ENCODE data around the gene CTDSPL. TPM values are rescaled to one million over a fixed set of nuclear protein-coding genes. Genes with fewer than 3 reads are reported as not detected.

Gene CTDSPL
- total RNA-seq, 2 donors from 2014 or later, result 27.8 to 30.7 TPM

DNA sequence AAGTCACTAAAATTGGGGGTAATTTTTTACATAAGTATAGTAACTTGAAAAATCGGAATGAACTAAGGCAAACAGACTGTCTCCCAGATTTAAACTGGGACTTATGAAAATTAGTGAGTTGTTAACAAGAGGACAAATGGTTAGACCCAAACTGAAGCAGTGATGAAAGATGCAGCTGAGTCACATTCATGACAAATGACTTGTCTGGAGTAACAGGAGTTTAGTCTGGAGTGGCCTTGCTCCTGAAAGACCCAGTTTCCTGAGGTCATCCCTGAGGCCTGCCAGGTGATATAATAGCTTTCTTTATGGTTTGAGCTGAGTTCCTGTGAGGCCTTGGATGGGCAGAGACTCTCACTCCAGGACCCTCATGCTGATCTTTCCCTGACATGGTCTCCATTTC, 9.6 kb upstream of the CTDSPL start:
- no peak for DNase-seq
- H3K9me3 ChIP-seq (ENCODE audit: control insufficient read depth, low read length), result no peaks in the 10 kb centered on the region
- Mint-ChIP-seq H3K36me3 (ENCODE audit: low read depth) (peaks cover 3% of the 10 kb centered on the region), H3K9me3 (no peaks in the 10 kb centered on the region), H3K4me1 (peaks cover 5% of the 10 kb centered on the region), H3K27ac (no peak overlapping the region), H3K4me3 (no peak overlapping the region), H3K27me3 (ENCODE audit: insufficient read depth) (peaks cover 3% of the 10 kb centered on the region)
- TF ChIP-seq, protein P1, sequence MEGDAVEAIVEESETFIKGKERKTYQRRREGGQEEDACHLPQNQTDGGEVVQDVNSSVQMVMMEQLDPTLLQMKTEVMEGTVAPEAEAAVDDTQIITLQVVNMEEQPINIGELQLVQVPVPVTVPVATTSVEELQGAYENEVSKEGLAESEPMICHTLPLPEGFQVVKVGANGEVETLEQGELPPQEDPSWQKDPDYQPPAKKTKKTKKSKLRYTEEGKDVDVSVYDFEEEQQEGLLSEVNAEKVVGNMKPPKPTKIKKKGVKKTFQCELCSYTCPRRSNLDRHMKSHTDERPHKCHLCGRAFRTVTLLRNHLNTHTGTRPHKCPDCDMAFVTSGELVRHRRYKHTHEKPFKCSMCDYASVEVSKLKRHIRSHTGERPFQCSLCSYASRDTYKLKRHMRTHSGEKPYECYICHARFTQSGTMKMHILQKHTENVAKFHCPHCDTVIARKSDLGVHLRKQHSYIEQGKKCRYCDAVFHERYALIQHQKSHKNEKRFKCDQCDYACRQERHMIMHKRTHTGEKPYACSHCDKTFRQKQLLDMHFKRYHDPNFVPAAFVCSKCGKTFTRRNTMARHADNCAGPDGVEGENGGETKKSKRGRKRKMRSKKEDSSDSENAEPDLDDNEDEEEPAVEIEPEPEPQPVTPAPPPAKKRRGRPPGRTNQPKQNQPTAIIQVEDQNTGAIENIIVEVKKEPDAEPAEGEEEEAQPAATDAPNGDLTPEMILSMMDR (conservative IDR thresholded peaks at IDR 0.05), result no peak
- no peak overlapping the region for H3K9ac ChIP-seq (ENCODE audit: extremely low read depth, low read length, poor library complexity, severe bottlenecking)
- peaks cover 6% of the 10 kb centered on the region for H3K4me1 ChIP-seq (ENCODE audit: control insufficient read depth, insufficient read depth, low read length)
- H3K36me3 ChIP-seq (ENCODE audit: control insufficient read depth, insufficient read depth, low read length), result no peaks in the 10 kb centered on the region
- 73 to 95% methylated on average over 1 of the region's 1 CpG for WGBS, 2 experiments (ENCODE audit: insufficient coverage in 1 of 2, insufficient read length in 1 of 2)
- H3K4me3 ChIP-seq (ENCODE audit: low read length), result no peak overlapping the region
- no peaks in the 10 kb centered on the region for H3K27me3 ChIP-seq (ENCODE audit: control insufficient read depth, insufficient read depth, low read length, poor library complexity, severe bottlenecking)
- no peak overlapping the region for H3K27ac ChIP-seq (ENCODE audit: low read depth, low read length)

DNA sequence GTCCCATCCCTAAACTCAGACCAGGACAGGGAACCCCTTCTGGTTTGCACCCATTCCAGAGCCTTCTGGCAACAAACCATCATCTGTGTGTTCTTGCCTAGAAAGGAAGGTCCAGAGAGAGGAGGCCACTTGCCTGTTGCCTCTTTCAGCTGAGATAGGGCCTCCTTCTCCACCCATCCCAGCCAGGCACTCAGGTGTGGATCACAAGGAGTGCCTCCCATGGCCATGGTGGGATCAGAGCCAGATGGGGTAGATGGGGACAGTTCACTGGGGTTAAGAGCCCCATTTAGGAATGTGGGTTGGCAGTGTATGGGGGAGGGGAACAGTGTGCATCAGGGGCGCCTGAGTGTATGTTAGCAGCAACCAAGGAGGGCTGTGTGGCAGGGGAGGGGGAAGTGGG, 8.9 kb upstream of the CTDSPL start:
- H3K9me3 ChIP-seq (ENCODE audit: control insufficient read depth, low read length), result no peaks in the 10 kb centered on the region
- H3K4me1 ChIP-seq (ENCODE audit: control insufficient read depth, insufficient read depth, low read length), result peaks cover 3% of the 10 kb centered on the region
- Mint-ChIP-seq H3K36me3 (ENCODE audit: low read depth) (peaks cover 3% of the 10 kb centered on the region), H3K27me3 (ENCODE audit: insufficient read depth) (peaks cover 8% of the 10 kb centered on the region), H3K4me3 (no peak overlapping the region), H3K4me1 (peaks cover 3% of the 10 kb centered on the region), H3K9me3 (no peaks in the 10 kb centered on the region), H3K27ac (no peak overlapping the region)
- 100% methylated on average over 1 of the region's 1 CpG for WGBS, 2 experiments (ENCODE audit: insufficient coverage in 1 of 2, insufficient read length in 1 of 2)
- H3K27ac ChIP-seq (ENCODE audit: low read depth, low read length), result no peak overlapping the region
- DNase-seq, result no peak
- TF ChIP-seq, protein P1 (conservative IDR thresholded peaks at IDR 0.05), result no peak
- no peaks in the 10 kb centered on the region for H3K27me3 ChIP-seq (ENCODE audit: control insufficient read depth, insufficient read depth, low read length, poor library complexity, severe bottlenecking)
- no peak overlapping the region for H3K4me3 ChIP-seq (ENCODE audit: low read length)
- no peaks in the 10 kb centered on the region for H3K36me3 ChIP-seq (ENCODE audit: control insufficient read depth, insufficient read depth, low read length)
- no peak overlapping the region for H3K9ac ChIP-seq (ENCODE audit: extremely low read depth, low read length, poor library complexity, severe bottlenecking)

DNA sequence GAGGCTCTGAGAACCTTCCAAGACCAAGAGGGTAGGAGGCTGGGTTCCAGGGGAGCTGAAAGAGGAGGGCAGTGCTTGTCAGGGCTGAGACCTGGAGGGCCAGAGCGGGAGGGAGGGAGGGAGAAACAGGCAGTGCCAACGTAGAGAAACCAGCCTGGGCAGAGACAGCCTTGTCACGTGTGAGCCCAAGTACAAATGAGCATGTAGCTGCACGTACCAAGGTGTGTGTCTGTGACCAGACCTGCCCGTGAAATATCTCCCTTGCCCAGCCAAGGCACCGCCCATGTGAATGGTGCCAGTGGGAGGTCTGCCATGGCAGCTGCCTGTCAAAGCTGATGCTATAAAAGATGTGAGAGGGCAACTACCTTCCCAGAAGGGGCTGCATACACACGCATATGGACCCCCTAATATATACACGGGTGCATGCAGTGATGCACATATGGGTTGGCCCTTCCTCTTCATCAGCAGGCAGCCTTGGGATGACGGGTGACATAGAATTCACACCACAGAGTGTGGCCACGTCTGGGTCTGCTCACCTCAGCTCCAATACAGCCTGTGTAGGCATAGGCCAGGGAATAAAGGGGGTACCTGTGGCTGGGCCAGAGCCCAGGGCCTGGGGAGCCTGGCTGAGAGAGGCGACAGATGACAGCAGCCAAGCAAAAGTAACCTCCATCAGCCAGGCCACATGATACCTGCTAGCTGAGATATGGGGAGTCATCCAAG, 7.8 kb upstream of the CTDSPL start:
- no peak overlapping the region for H3K27ac ChIP-seq (ENCODE audit: low read depth, low read length)
- no peaks in the 10 kb centered on the region for H3K27me3 ChIP-seq (ENCODE audit: control insufficient read depth, insufficient read depth, low read length, poor library complexity, severe bottlenecking)
- no peak overlapping the region for H3K27ac Mint-ChIP-seq
- 90% methylated on average over 7 to 11 of the region's 11 CpGs for WGBS, 2 experiments (ENCODE audit: insufficient coverage in 1 of 2, insufficient read length in 1 of 2)
- H3K9ac ChIP-seq (ENCODE audit: extremely low read depth, low read length, poor library complexity, severe bottlenecking), result no peak overlapping the region
- peaks cover 10% of the 10 kb centered on the region for H3K27me3 Mint-ChIP-seq (ENCODE audit: insufficient read depth)
- no peaks in the 10 kb centered on the region for H3K9me3 ChIP-seq (ENCODE audit: control insufficient read depth, low read length)
- no peaks in the 10 kb centered on the region for H3K9me3 Mint-ChIP-seq
- TF ChIP-seq, protein P1 (conservative IDR thresholded peaks at IDR 0.05), result no peak
- no peaks in the 10 kb centered on the region for H3K4me1 Mint-ChIP-seq
- H3K36me3 ChIP-seq (ENCODE audit: control insufficient read depth, insufficient read depth, low read length), result no peaks in the 10 kb centered on the region
- H3K36me3 Mint-ChIP-seq (ENCODE audit: low read depth), result peaks cover 3% of the 10 kb centered on the region
- no peak overlapping the region for H3K4me3 Mint-ChIP-seq
- H3K4me1 ChIP-seq (ENCODE audit: control insufficient read depth, insufficient read depth, low read length), result no peaks in the 10 kb centered on the region
- no peak for DNase-seq
- no peak overlapping the region for H3K4me3 ChIP-seq (ENCODE audit: low read length)

All from endodermal cell (in vitro differentiated cells).